HCT116 (cell line): Measurements from ENCODE around the gene EHBP1. TPM values are rescaled to one million over a fixed set of nuclear protein-coding genes. Genes with fewer than 3 reads are reported as not detected.
A peak's percentile ranks its signal among the peaks of the same experiment; 100 is the strongest.

Experiments
- ATAC-seq: fragments of 200-7000 bp; cut with Tn5 transposase; 2 replicates; pipeline ENCODE4 v1.9.1; 2020; ENCODE audit warnings: mild to moderate bottlenecking, moderate library complexity
- BruUV-seq: library from RNA; stranded (reverse); fragments of 400-500 nt; replicated peaks from 2 replicates; lab custom pipeline; 2021; lab: Mats Ljungman, UMichigan
- CTCF ChIA-PET: fragments of 300-600 bp; sonication (Branson Sonifier 250); formaldehyde crosslinking; loops from one replicate; lab custom pipeline; 2021; ENCODE audit warnings: antibody characterized with exemption; lab: Charles Lee
- POLR2A ChIA-PET: fragments of 300-600, 350-600 bp; sonication (Branson Sonifier 250); formaldehyde crosslinking; loops from one replicate; lab custom pipeline; 2021; ENCODE audit warnings: antibody characterized with exemption; lab: Charles Lee
- RAD21 ChIA-PET, 2 experiments: fragments of 300-600 bp; sonication (Branson Sonifier 250); formaldehyde crosslinking; loops; one replicate each; lab custom pipeline; 2023; ENCODE audit warnings: low total read pairs in 2 of 2; ENCODE audit not compliant: uncharacterized antibody in 2 of 2, unreplicated experiment in 2 of 2, low non-redundant PET in 1 of 2; lab: Charles Lee
- DNase-seq: peaks from one replicate; pipeline ENCODE4 v3.0.0-alpha.2; 2010; ENCODE audit warnings: low read depth, low spot score
- H2AFZ ChIP-seq: fragments of 200-600 bp; shearing (Covaris generic), sonication (generic); 2 replicates; pipeline ENCODE4 v1.6.1; 2017; ENCODE audit warnings: low read depth, mixed run types, mixed read lengths, antibody characterized with exemption, low read length; ENCODE audit not compliant: poor library complexity, severe bottlenecking
- H3K27ac ChIP-seq: 2 replicates; pipeline ENCODE4 v1.5.1; 2012; ENCODE audit warnings: low read depth, low read length
- H3K27me3 ChIP-seq: fragments of 200-600 bp; sonication (generic); 2 replicates; pipeline ENCODE4 v1.6.1; 2016; ENCODE audit warnings: mixed run types, low read length, mixed read lengths; ENCODE audit not compliant: insufficient read depth
- H3K36me3 ChIP-seq, 2 experiments: fragments of 200-500 bp in 1 of 2; fragments of 200-600 bp in 1 of 2; sonication (Bioruptor generic) in 1 of 2; sonication (generic) in 1 of 2; 2 replicates each; pipeline versions ENCODE4 v1.5.1 to v1.6.1; 2014 to 2016; ENCODE audit warnings: low read length in 2 of 2, inconsistent platforms in 1 of 2, mixed read lengths in 1 of 2, mixed run types in 1 of 2; ENCODE audit not compliant: insufficient read depth in 2 of 2, control insufficient read depth in 1 of 2
- H3K4me1 ChIP-seq, 2 experiments: fragments of 200-600 bp in 1 of 2; sonication (generic) in 1 of 2; 2 replicates each; pipeline versions ENCODE4 v1.5.1 to v1.6.1; 2012 to 2017; ENCODE audit warnings: low read length in 2 of 2, inconsistent platforms in 1 of 2, mild to moderate bottlenecking in 1 of 2, mixed read lengths in 1 of 2, mixed run types in 1 of 2, moderate library complexity in 1 of 2; ENCODE audit not compliant: insufficient read depth in 2 of 2, control insufficient read depth in 1 of 2
- H3K4me2 ChIP-seq: fragments of 200-600 bp; sonication (generic); 2 replicates; pipeline ENCODE4 v1.6.1; 2017; ENCODE audit warnings: mixed run types, low read length, mixed read lengths
- H3K4me3 ChIP-seq, 2 experiments: fragments of 200-600 bp in 1 of 2; sonication (generic) in 1 of 2; replicated peaks in 1 of 2; 2 replicates each; pipeline ENCODE4 v1.5.1; 2011 to 2016; ENCODE audit warnings: low read length in 2 of 2, control low read depth in 1 of 2, low read depth in 1 of 2, mild to moderate bottlenecking in 1 of 2, mixed read lengths in 1 of 2, mixed run types in 1 of 2
- H3K79me2 ChIP-seq: fragments of 200-600 bp; sonication (generic); 2 replicates; pipeline ENCODE4 v1.6.1; 2017; ENCODE audit warnings: mild to moderate bottlenecking, mixed run types, low read length, moderate library complexity, mixed read lengths; ENCODE audit not compliant: insufficient read depth
- H3K9ac ChIP-seq: fragments of 200-600 bp; sonication (generic); 2 replicates; pipeline ENCODE4 v1.6.1; 2016; ENCODE audit warnings: low read length, mixed read lengths
- H3K9me2 ChIP-seq: fragments of 200-600 bp; sonication (generic), shearing (Covaris generic); 2 replicates; pipeline ENCODE4 v1.6.1; 2017; ENCODE audit warnings: mixed run types, mild to moderate bottlenecking, moderate library complexity; ENCODE audit not compliant: insufficient read depth
- H3K9me3 ChIP-seq, 2 experiments: fragments of 200-500 bp in 1 of 2; fragments of 200-600 bp in 1 of 2; sonication (Bioruptor generic) in 1 of 2; sonication (generic) in 1 of 2; 2 replicates each; pipeline ENCODE4 v1.6.1; 2014 to 2017; ENCODE audit warnings: low read length in 2 of 2, mixed read lengths in 2 of 2, inconsistent platforms in 1 of 2, low read depth in 1 of 2, mild to moderate bottlenecking in 1 of 2, mixed run types in 1 of 2, moderate library complexity in 1 of 2; ENCODE audit not compliant: control insufficient read depth in 1 of 2, insufficient read depth in 1 of 2
- H4K20me1 ChIP-seq: fragments of 200-600 bp; sonication (generic), shearing (Covaris generic); 2 replicates; pipeline ENCODE4 v1.6.1; 2017; ENCODE audit warnings: mixed run types, mild to moderate bottlenecking, moderate library complexity; ENCODE audit not compliant: insufficient read depth
- CBX3 ChIP-seq: IDR thresholded peaks from 2 replicates; pipeline ENCODE4 v1.6.1; 2012; ENCODE audit warnings: low read depth
- CEBPB ChIP-seq: IDR thresholded peaks from 2 replicates; pipeline ENCODE4 v1.6.1; 2012; ENCODE audit warnings: low read depth
- EZH2 ChIP-seq: fragments of 200-600 bp; sonication (generic); IDR thresholded peaks from 2 replicates; pipeline ENCODE4 v1.6.1; 2017; ENCODE audit warnings: antibody characterized with exemption, mixed run types
- EZH2phosphoT487 ChIP-seq: fragments of 200-600 bp; IDR thresholded peaks from 2 replicates; pipeline ENCODE4 v1.6.1; 2018; ENCODE audit warnings: antibody characterized with exemption, borderline replicate concordance
- FOSL1 ChIP-seq: IDR thresholded peaks from 2 replicates; pipeline ENCODE4 v1.6.1; 2012; ENCODE audit warnings: low read depth
- POLR2A ChIP-seq: IDR thresholded peaks from 2 replicates; pipeline ENCODE4 v1.7.0; 2011; ENCODE audit warnings: borderline replicate concordance; ENCODE audit not compliant: insufficient read depth, insufficient read length; ENCODE audit errors: extremely low read depth
- RAD21 ChIP-seq: IDR thresholded peaks from 2 replicates; pipeline ENCODE4 v1.6.1; 2012; ENCODE audit warnings: low read depth, mild to moderate bottlenecking
- SRF ChIP-seq: IDR thresholded peaks from 2 replicates; pipeline ENCODE4 v1.6.1; 2012; ENCODE audit warnings: low read depth
- TCF7L2 ChIP-seq: IDR thresholded peaks from 2 replicates; pipeline ENCODE4 v1.7.0; 2011; ENCODE audit warnings: borderline replicate concordance, inconsistent platforms; ENCODE audit not compliant: insufficient read depth, insufficient read length; ENCODE audit errors: extremely low read depth
- intact Hi-C: fragments of 100-400 bp; cut with micrococcal nuclease; formaldehyde crosslinking; loops from 2 replicates; pipeline ENCODE4 v1.10.0; 2022
- total RNA-seq: library from RNA; stranded (reverse); gene quantifications from one replicate; pipeline ENCODE4 v1.2.1, GENCODE V29; 2021; ENCODE audit not compliant: unreplicated experiment
- TF ChIP-seq, protein P1 (sequence below): IDR thresholded peaks from 2 replicates; pipeline ENCODE4 v1.6.1; 2012; ENCODE audit warnings: low read depth
- TF ChIP-seq, protein P2 (sequence below), 3 experiments: fragments of 200-600 bp in 1 of 3; sonication (generic) in 1 of 3; IDR thresholded peaks in 2 of 3; conservative IDR thresholded peaks in 1 of 3; 2 replicates each; pipeline ENCODE4 v1.5.1; 2012 to 2017; ENCODE audit warnings: low read depth in 2 of 3, low read length in 2 of 3, antibody characterized with exemption in 1 of 3, borderline replicate concordance in 1 of 3, control low read depth in 1 of 3, mild to moderate bottlenecking in 1 of 3, mixed read lengths in 1 of 3, mixed run types in 1 of 3, moderate library complexity in 1 of 3; ENCODE audit not compliant: insufficient read depth in 1 of 3
- TF ChIP-seq, protein P3 (sequence below): IDR thresholded peaks from 2 replicates; pipeline ENCODE4 v1.6.1; 2012

The EHBP1 gene
- total RNA-seq, 1 experiment from 2014 or later: 89.9 TPM

DNA sequence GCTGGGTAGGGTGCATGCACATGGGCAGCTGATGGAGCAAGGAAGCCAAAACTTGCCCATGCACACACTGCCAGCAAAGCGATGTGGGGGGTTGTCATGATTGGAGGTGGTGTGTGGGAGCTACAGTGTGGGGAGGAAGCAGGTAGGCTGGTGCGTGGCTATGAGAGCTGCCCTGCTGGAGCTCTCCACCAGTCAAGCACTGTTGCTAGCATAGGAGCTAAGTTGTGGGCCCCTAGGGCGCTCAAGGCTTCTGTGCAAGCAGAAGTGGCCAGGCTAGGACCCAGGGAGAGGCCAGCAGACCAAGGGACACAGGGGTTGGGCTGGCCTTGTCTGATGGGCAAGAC is 20.2 kb downstream of the EHBP1 start:
- BruUV-seq: no TSS peak
- ChIA-PET RAD21 (no interaction called here), CTCF (interaction anchor here (0.8 kb wide), 1 partner anchor 268 kb away, joined by 4 read pairs; no protein-coding TSS in a partner anchor)
- H2AFZ ChIP-seq: no peak overlapping the region
- peak overlapping the region; percentile 49 for H3K27ac ChIP-seq
- H3K4me3 ChIP-seq: no peak overlapping the region
- TF ChIP-seq POLR2A (no peak), RAD21 (no peak), EZH2phosphoT487 (no peak), CBX3 (no peak), SRF (no peak), FOSL1 (no peak), EZH2 (no peak), CEBPB (no peak), TCF7L2 (no peak)
- TF ChIP-seq, protein P1, sequence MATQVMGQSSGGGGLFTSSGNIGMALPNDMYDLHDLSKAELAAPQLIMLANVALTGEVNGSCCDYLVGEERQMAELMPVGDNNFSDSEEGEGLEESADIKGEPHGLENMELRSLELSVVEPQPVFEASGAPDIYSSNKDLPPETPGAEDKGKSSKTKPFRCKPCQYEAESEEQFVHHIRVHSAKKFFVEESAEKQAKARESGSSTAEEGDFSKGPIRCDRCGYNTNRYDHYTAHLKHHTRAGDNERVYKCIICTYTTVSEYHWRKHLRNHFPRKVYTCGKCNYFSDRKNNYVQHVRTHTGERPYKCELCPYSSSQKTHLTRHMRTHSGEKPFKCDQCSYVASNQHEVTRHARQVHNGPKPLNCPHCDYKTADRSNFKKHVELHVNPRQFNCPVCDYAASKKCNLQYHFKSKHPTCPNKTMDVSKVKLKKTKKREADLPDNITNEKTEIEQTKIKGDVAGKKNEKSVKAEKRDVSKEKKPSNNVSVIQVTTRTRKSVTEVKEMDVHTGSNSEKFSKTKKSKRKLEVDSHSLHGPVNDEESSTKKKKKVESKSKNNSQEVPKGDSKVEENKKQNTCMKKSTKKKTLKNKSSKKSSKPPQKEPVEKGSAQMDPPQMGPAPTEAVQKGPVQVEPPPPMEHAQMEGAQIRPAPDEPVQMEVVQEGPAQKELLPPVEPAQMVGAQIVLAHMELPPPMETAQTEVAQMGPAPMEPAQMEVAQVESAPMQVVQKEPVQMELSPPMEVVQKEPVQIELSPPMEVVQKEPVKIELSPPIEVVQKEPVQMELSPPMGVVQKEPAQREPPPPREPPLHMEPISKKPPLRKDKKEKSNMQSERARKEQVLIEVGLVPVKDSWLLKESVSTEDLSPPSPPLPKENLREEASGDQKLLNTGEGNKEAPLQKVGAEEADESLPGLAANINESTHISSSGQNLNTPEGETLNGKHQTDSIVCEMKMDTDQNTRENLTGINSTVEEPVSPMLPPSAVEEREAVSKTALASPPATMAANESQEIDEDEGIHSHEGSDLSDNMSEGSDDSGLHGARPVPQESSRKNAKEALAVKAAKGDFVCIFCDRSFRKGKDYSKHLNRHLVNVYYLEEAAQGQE: no peak
- TF ChIP-seq, protein P2, sequence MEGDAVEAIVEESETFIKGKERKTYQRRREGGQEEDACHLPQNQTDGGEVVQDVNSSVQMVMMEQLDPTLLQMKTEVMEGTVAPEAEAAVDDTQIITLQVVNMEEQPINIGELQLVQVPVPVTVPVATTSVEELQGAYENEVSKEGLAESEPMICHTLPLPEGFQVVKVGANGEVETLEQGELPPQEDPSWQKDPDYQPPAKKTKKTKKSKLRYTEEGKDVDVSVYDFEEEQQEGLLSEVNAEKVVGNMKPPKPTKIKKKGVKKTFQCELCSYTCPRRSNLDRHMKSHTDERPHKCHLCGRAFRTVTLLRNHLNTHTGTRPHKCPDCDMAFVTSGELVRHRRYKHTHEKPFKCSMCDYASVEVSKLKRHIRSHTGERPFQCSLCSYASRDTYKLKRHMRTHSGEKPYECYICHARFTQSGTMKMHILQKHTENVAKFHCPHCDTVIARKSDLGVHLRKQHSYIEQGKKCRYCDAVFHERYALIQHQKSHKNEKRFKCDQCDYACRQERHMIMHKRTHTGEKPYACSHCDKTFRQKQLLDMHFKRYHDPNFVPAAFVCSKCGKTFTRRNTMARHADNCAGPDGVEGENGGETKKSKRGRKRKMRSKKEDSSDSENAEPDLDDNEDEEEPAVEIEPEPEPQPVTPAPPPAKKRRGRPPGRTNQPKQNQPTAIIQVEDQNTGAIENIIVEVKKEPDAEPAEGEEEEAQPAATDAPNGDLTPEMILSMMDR (IDR thresholded peaks at IDR 0.05 in 2 of 3, conservative IDR thresholded peaks at IDR 0.05 in 1 of 3; ENCODE audit: borderline replicate concordance in 1 of 3, insufficient read depth in 1 of 3, low read depth in 2 of 3, low read length in 2 of 3): no peak
- TF ChIP-seq, protein P3, sequence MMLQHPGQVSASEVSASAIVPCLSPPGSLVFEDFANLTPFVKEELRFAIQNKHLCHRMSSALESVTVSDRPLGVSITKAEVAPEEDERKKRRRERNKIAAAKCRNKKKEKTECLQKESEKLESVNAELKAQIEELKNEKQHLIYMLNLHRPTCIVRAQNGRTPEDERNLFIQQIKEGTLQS: no peak
- TF ChIP-seq, all 23 proteins: peak for 0
- Histone ChIP-seq H3K27me3 (no peaks in the 10 kb centered on the region), H3K4me1 (peaks cover 33 to 48% of the 10 kb centered on the region in 2 experiments), H3K36me3 (peaks cover 0 to 9% of the 10 kb centered on the region in 2 experiments; a peak in 1 of 4 replicates), H3K9me2 (no peaks in the 10 kb centered on the region), H3K4me2 (peak overlapping the region; percentile 33), H3K9me3 (no peaks in the 10 kb centered on the region), H4K20me1 (no peaks in the 10 kb centered on the region; the same call in 1 of the 2 replicates), H3K79me2 (peaks cover 96% of the 10 kb centered on the region), H3K9ac (no peak overlapping the region)
- ATAC-seq: peak; percentile 39
- POLR2A ChIA-PET: interaction anchor here (0.8 to 1.4 kb wide), 2 partner anchors 15 to 20 kb away, joined by 3 to 4 read pairs; partner anchors contain the start of gene EHBP1
- no peak for DNase-seq
- intact Hi-C loops: loop anchor here (1.0 kb wide), 1 partner anchor 268 kb away; no protein-coding TSS in a partner anchor
